ENCODE results near the gene FARP1. TPM values are rescaled to one million over a fixed set of nuclear protein-coding genes. Genes with fewer than 3 reads are reported as not detected.
A peak's percentile ranks its signal among the peaks of the same experiment; 100 is the strongest.

The FARP1 gene
- total and polyA plus RNA-seq, 2 of the 13 experiments (the other 11 are each of a cell fraction or from before 2014, with no cell fraction given) = 70.6 to 126 TPM

GRCh38 chr13:98332222-98332621 is 189.3 kb downstream of the FARP1 start:
- in situ Hi-C loops (cut with HindIII; ENCODE audit: extremely low pct_ligation_motif_present, low pct_unique_long_range_greater_than_20kb) (no loop called here), intact Hi-C loops (cut with micrococcal nuclease; ENCODE audit: unreplicated experiment) (no loop called here)
- Histone ChIP-seq H3K27me3 (ENCODE audit: control insufficient read depth in 1 of 2, insufficient read depth in 2 of 2, low read length in 2 of 2) (no peaks in the 10 kb centered on the region), H2AFZ (ENCODE audit: low read length) (no peak overlapping the region), H3K4me2 (ENCODE audit: low read depth, low read length) (no peak overlapping the region), H3K27ac (ENCODE audit: extremely low read length, insufficient read depth, low read length) (no peak overlapping the region), H4K20me1 (ENCODE audit: insufficient read depth, low read length) (peaks cover 46% of the 10 kb centered on the region), H3K4me3 (replicated peaks in 1 of 3; ENCODE audit: insufficient read depth in 1 of 3, low read depth in 2 of 3, low read length in 3 of 3) (no peak overlapping the region), H3K9me3 (ENCODE audit: low read length) (no peaks in the 10 kb centered on the region), H3K79me2 (ENCODE audit: insufficient read depth, low read length) (peaks cover 77% of the 10 kb centered on the region), H3K36me3 (replicated peaks in 1 of 2; ENCODE audit: control insufficient read depth in 1 of 2, insufficient read depth in 2 of 2, low read length in 2 of 2) (peaks cover 8 to 37% of the 10 kb centered on the region in 2 experiments), H3K9ac (ENCODE audit: insufficient read depth, low read depth, low read length) (no peak overlapping the region), H3K4me1 (ENCODE audit: insufficient read depth, low read length) (peaks cover 46% of the 10 kb centered on the region)
- no TSS peak for BruUV-seq (replicated peaks)
- WGBS (ENCODE audit: low lambda C conversion rate) = 66% methylated on average over 2 of the region's 2 CpGs
- FAIRE-seq (no peak), ATAC-seq (no peak), DNase-seq (ENCODE audit: low spot score) (no peak)
- POLR2A ChIA-PET = no interaction called here
- TF ChIP-seq ZNF552 (CRISPR knock-in tag; IDR thresholded peaks at IDR 0.05; ENCODE audit: borderline replicate concordance) = no peak
- TF ChIP-seq ZNF333 (CRISPR knock-in tag; IDR thresholded peaks at IDR 0.05; ENCODE audit: borderline replicate concordance) = no peak
- TF ChIP-seq ZNF709 (CRISPR knock-in tag; IDR thresholded peaks at IDR 0.05) = no peak
- TF ChIP-seq RFXAP (CRISPR knock-in tag; IDR thresholded peaks at IDR 0.05; ENCODE audit: borderline replicate concordance) = no peak
- no peak for TF ChIP-seq TOE1 (CRISPR knock-in tag; IDR thresholded peaks at IDR 0.05)
- TF ChIP-seq NFIB (CRISPR knock-in tag; IDR thresholded peaks at IDR 0.05; ENCODE audit: borderline replicate concordance) = no peak
- CTCF ChIA-PET (ENCODE audit: low intra/inter-chr PET ratio, low total read pairs) = no interaction called here

GRCh38 chr13:98332691-98333090 is 189.8 kb downstream of the FARP1 start:
- Histone ChIP-seq H2AFZ (ENCODE audit: low read length) (no peak overlapping the region), H3K79me2 (ENCODE audit: insufficient read depth, low read length) (peaks cover 75% of the 10 kb centered on the region), H3K4me3 (replicated peaks in 1 of 3; ENCODE audit: insufficient read depth in 1 of 3, low read depth in 2 of 3, low read length in 3 of 3) (no peak overlapping the region), H3K27me3 (ENCODE audit: control insufficient read depth in 1 of 2, insufficient read depth in 2 of 2, low read length in 2 of 2) (no peaks in the 10 kb centered on the region), H3K9ac (ENCODE audit: insufficient read depth, low read depth, low read length) (no peak overlapping the region), H3K4me1 (ENCODE audit: insufficient read depth, low read length) (peaks cover 41% of the 10 kb centered on the region), H3K36me3 (replicated peaks in 1 of 2; ENCODE audit: control insufficient read depth in 1 of 2, insufficient read depth in 2 of 2, low read length in 2 of 2) (peaks cover 8 to 37% of the 10 kb centered on the region in 2 experiments), H3K4me2 (ENCODE audit: low read depth, low read length) (no peak overlapping the region), H3K27ac (ENCODE audit: extremely low read length, insufficient read depth, low read length) (no peak overlapping the region), H4K20me1 (ENCODE audit: insufficient read depth, low read length) (peaks cover 44% of the 10 kb centered on the region), H3K9me3 (ENCODE audit: low read length) (no peaks in the 10 kb centered on the region)
- FAIRE-seq (no peak), DNase-seq (ENCODE audit: low spot score) (no peak), ATAC-seq (no peak)
- intact Hi-C loops (cut with micrococcal nuclease; ENCODE audit: unreplicated experiment) = no loop called here
- in situ Hi-C loops (cut with HindIII; ENCODE audit: extremely low pct_ligation_motif_present, low pct_unique_long_range_greater_than_20kb) = no loop called here
- ChIA-PET POLR2A (interaction anchor here (0.7 kb wide), 1 partner anchor 65 kb away, joined by 3 read pairs; no protein-coding TSS in a partner anchor), CTCF (ENCODE audit: low intra/inter-chr PET ratio, low total read pairs) (no interaction called here)
- no TSS peak for BruUV-seq (replicated peaks)
- WGBS (ENCODE audit: low lambda C conversion rate) = 97% methylated on average over 5 of the region's 5 CpGs
- TF ChIP-seq NFE2L2 (IDR thresholded peaks at IDR 0.05; ENCODE audit: low read length) = peak; percentile 72; the same call in 1 of the 2 replicates
- TF ChIP-seq, protein P1, sequence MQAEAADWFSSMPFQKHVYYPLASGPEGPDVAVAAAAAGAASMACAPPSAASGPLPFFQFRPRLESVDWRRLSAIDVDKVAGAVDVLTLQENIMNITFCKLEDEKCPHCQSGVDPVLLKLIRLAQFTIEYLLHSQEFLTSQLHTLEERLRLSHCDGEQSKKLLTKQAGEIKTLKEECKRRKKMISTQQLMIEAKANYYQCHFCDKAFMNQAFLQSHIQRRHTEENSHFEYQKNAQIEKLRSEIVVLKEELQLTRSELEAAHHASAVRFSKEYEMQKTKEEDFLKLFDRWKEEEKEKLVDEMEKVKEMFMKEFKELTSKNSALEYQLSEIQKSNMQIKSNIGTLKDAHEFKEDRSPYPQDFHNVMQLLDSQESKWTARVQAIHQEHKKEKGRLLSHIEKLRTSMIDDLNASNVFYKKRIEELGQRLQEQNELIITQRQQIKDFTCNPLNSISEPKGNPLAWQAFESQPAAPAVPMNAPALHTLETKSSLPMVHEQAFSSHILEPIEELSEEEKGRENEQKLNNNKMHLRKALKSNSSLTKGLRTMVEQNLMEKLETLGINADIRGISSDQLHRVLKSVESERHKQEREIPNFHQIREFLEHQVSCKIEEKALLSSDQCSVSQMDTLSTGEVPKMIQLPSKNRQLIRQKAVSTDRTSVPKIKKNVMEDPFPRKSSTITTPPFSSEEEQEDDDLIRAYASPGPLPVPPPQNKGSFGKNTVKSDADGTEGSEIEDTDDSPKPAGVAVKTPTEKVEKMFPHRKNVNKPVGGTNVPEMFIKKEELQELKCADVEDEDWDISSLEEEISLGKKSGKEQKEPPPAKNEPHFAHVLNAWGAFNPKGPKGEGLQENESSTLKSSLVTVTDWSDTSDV (CRISPR knock-in tag; IDR thresholded peaks at IDR 0.05) = no peak

Data from HepG2 (cell line).